Measurements from ENCODE around the gene UNC93A. TPM values are rescaled to one million over a fixed set of nuclear protein-coding genes. Genes with fewer than 3 reads are reported as not detected.

The UNC93A gene
- total and polyA plus RNA-seq, 3 donors from 2014 or later = 0.39 TPM; not detected in 2

DNA sequence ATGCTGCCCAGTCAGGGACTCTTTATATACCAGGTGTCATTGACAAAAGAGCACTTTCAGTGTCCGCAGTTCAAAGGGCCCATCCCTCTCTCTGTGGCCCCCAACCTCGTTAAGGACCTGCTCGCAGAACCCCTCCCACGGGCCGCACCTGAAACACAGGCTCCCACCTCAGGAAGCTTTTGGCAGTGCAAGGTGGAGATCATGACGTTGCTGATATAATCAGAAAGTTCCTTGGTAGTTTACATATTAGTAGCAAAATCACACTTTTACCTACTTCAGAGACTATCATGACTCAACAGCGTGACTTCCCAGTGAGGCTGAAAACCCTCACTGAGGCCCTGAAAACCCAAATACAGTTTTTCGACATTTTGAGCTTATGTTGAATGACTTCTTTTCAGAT is 37.9 kb downstream of the UNC93A start:
- no peaks in the 10 kb centered on the region for H3K27me3 ChIP-seq
- no peaks in the 10 kb centered on the region for H3K9me3 ChIP-seq
- no peak overlapping the region for H3K4me3 ChIP-seq
- H3K4me1 ChIP-seq = no peaks in the 10 kb centered on the region
- WGBS, 2 donors = 93 to 94% methylated on average over 6 to 8 of the region's 8 CpGs
- H3K27ac ChIP-seq = no peak overlapping the region
- intact Hi-C loops (cut with DNase I; ENCODE audit: low total_unique reads) = no loop called here
- no peaks in the 10 kb centered on the region for H3K36me3 ChIP-seq (ENCODE audit: low read depth, missing control alignments)
- TF ChIP-seq, protein P1, sequence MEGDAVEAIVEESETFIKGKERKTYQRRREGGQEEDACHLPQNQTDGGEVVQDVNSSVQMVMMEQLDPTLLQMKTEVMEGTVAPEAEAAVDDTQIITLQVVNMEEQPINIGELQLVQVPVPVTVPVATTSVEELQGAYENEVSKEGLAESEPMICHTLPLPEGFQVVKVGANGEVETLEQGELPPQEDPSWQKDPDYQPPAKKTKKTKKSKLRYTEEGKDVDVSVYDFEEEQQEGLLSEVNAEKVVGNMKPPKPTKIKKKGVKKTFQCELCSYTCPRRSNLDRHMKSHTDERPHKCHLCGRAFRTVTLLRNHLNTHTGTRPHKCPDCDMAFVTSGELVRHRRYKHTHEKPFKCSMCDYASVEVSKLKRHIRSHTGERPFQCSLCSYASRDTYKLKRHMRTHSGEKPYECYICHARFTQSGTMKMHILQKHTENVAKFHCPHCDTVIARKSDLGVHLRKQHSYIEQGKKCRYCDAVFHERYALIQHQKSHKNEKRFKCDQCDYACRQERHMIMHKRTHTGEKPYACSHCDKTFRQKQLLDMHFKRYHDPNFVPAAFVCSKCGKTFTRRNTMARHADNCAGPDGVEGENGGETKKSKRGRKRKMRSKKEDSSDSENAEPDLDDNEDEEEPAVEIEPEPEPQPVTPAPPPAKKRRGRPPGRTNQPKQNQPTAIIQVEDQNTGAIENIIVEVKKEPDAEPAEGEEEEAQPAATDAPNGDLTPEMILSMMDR (IDR thresholded peaks at IDR 0.05) = no peak
- TF ChIP-seq POLR2A (IDR thresholded peaks at IDR 0.05) = no peak
- DNase-seq = no peak

DNA sequence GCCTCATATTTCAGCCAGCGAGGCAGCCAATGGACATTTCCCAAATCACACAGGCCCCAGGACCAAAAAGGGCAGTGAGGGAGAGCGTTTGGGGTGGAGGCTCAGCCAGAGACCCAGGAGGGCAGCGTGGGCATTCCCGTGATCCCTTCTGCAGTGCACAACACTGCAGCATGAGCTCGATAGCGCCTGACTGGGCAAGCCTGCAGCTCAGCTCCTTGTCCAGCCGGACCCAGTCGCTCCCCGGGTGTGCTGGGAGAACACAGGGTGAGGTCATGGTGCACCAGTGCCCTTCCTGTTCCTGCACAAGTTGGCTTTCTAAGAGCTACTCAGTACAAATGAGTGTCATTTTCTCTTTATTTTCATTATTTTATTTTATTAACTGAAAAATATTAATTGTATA is 39.6 kb downstream of the UNC93A start:
- no peak overlapping the region for H3K27ac ChIP-seq
- DNase-seq = no peak
- H3K9me3 ChIP-seq = no peaks in the 10 kb centered on the region
- no peaks in the 10 kb centered on the region for H3K36me3 ChIP-seq (ENCODE audit: low read depth, missing control alignments)
- WGBS, 2 donors = 81 to 83% methylated on average over 9 of the region's 9 CpGs
- TF ChIP-seq, protein P1 (IDR thresholded peaks at IDR 0.05) = no peak
- TF ChIP-seq POLR2A (IDR thresholded peaks at IDR 0.05) = no peak
- no peaks in the 10 kb centered on the region for H3K4me1 ChIP-seq
- no peak overlapping the region for H3K4me3 ChIP-seq
- intact Hi-C loops (cut with DNase I; ENCODE audit: low total_unique reads) = no loop called here
- H3K27me3 ChIP-seq = no peaks in the 10 kb centered on the region

DNA sequence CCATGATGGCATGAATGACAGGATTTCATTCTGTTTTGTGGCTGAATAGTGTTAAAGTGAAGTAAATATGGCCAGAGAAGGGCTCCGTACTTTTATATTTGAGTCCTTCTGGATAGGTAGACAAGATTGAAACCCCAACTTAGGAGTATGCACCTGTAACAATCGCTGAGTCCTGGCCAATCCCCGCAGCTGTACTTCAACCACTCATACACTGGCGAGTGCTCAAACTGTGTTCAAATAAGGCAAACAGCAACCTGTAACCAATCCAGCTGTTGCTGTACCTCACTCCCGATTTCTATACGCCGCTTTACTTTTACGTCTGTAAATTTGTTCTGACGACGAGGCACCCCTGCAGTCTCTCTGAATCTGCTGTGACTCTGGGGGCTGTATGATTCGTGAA is 40.5 kb downstream of the UNC93A start:
- TF ChIP-seq, protein P1 (IDR thresholded peaks at IDR 0.05) = no peak
- Histone ChIP-seq H3K27me3 (no peaks in the 10 kb centered on the region), H3K4me3 (no peak overlapping the region), H3K27ac (no peak overlapping the region), H3K4me1 (no peaks in the 10 kb centered on the region), H3K36me3 (ENCODE audit: low read depth, missing control alignments) (no peaks in the 10 kb centered on the region), H3K9me3 (no peaks in the 10 kb centered on the region)
- WGBS, 2 donors = 84 to 86% methylated on average over 11 of the region's 11 CpGs
- intact Hi-C loops (cut with DNase I; ENCODE audit: low total_unique reads) = no loop called here
- no peak for DNase-seq

DNA sequence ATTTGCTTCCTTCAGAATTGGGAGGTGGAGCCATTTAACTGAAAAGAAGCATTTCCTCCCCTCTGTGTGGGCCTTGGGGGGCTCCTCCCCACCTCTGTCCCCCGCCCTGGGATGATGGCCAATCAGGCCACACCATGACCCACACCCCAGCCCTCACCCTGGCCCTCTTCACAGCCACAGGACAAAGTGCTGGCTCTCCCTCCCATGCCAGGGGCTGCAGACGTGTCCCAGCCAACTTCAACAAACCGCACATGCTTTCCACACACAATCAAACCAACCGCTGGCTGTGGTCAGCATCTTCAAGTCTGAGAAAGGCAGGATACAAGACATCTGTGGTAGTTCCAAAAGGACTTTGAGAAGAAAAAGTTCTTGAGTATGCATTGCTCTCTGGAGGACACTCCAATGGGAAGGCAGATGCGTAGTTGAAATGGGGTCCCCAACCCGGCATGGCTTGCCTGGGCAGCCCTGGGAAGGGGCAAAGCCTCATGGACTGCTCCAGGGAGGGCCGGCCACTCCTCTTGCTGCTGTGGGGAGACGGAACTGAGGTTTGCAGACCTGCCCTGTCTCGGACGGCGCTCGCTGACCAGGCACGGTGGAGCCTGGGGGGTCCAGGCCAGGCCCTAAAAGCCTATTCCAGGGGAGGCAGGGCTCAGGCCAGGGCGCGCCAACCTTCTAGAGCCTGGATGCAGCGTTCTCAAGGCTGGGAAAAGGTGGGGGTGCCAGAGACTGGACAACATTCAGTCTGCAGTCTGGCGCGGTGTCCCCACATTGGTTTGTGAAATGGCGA is 45.9 kb downstream of the UNC93A start:
- Histone ChIP-seq H3K4me1 (no peaks in the 10 kb centered on the region), H3K27ac (no peak overlapping the region), H3K36me3 (ENCODE audit: low read depth, missing control alignments) (no peaks in the 10 kb centered on the region), H3K4me3 (no peak overlapping the region), H3K9me3 (no peaks in the 10 kb centered on the region), H3K27me3 (no peaks in the 10 kb centered on the region)
- no peak for DNase-seq
- WGBS, 2 donors = 76 to 86% methylated on average over 17 to 19 of the region's 19 CpGs
- no peak for TF ChIP-seq POLR2A (IDR thresholded peaks at IDR 0.05)
- TF ChIP-seq, protein P1 (IDR thresholded peaks at IDR 0.05) = no peak
- intact Hi-C loops (cut with DNase I; ENCODE audit: low total_unique reads) = no loop called here
